ENCODE data around the gene CD209.

Gene CD209

GRCh38 chr19:7740682-7741054 lies 6.7 kb downstream of the CD209 start:
- Histone ChIP-seq H3K4me1 (ENCODE audit: control insufficient read depth, insufficient read depth, low read length, poor library complexity, severe bottlenecking) (no peaks in the 10 kb centered on the region), H3K4me3 (ENCODE audit: insufficient read depth, low read depth, low read length, poor library complexity, severe bottlenecking) (no peak overlapping the region), H3K27ac (ENCODE audit: insufficient read depth, low read length, poor library complexity, severe bottlenecking) (no peak overlapping the region), H3K9me3 (ENCODE audit: control insufficient read depth, low read length) (no peaks in the 10 kb centered on the region), H3K36me3 (ENCODE audit: control insufficient read depth, insufficient read depth, low read length) (no peaks in the 10 kb centered on the region), H3K27me3 (replicated peaks; ENCODE audit: control insufficient read depth, insufficient read depth, low read length, poor library complexity, severe bottlenecking) (no peaks in the 10 kb centered on the region)
- DNase-seq = no peak

- no peaks in the 10 kb centered on the region for H3K9me3 ChIP-seq (ENCODE audit: control insufficient read depth, low read length)
- H3K4me3 ChIP-seq (ENCODE audit: insufficient read depth, low read depth, low read length, poor library complexity, severe bottlenecking) = no peak overlapping the region
- DNase-seq = no peak
- no peaks in the 10 kb centered on the region for H3K36me3 ChIP-seq (ENCODE audit: control insufficient read depth, insufficient read depth, low read length)
- H3K27ac ChIP-seq (ENCODE audit: insufficient read depth, low read length, poor library complexity, severe bottlenecking) = no peak overlapping the region
- H3K4me1 ChIP-seq (ENCODE audit: control insufficient read depth, insufficient read depth, low read length, poor library complexity, severe bottlenecking) = no peaks in the 10 kb centered on the region
- no peaks in the 10 kb centered on the region for H3K27me3 ChIP-seq (replicated peaks; ENCODE audit: control insufficient read depth, insufficient read depth, low read length, poor library complexity, severe bottlenecking)
These were observed 7.3 kb downstream of the CD209 start for GRCh38 chr19:7739801-7740681.

DNA sequence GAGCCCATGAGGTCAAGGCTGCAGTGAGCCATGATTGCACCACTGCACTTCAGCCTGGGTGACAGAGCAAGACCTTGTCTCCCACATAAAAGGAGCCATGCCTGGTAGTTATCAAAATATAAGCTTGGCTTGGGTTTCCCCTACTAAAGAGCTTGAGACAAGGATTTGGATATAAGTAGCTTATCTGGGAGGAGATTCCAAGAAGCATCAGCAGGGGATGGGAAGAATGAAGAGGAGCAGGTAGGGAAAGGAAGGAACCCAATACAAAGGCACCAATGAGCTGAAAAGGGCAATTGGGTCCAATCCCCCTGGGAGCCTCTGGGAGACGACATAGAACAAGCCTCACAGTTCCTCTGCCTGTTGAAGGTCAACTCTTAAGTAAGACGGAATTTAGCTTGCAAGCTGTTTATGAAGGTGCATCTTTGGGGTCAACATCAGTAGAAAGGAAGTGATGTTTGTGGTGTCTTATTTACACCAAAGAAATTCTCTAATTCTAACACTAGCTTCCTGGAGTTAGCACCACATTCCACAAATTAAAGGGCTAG lies 8.1 kb downstream of the CD209 start:
- no peak overlapping the region for H3K4me3 ChIP-seq (ENCODE audit: insufficient read depth, low read depth, low read length, poor library complexity, severe bottlenecking)
- no peaks in the 10 kb centered on the region for H3K4me1 ChIP-seq (ENCODE audit: control insufficient read depth, insufficient read depth, low read length, poor library complexity, severe bottlenecking)
- no peaks in the 10 kb centered on the region for H3K9me3 ChIP-seq (ENCODE audit: control insufficient read depth, low read length)
- no peak overlapping the region for H3K27ac ChIP-seq (ENCODE audit: insufficient read depth, low read length, poor library complexity, severe bottlenecking)
- H3K36me3 ChIP-seq (ENCODE audit: control insufficient read depth, insufficient read depth, low read length) = no peaks in the 10 kb centered on the region
- H3K27me3 ChIP-seq (replicated peaks; ENCODE audit: control insufficient read depth, insufficient read depth, low read length, poor library complexity, severe bottlenecking) = no peaks in the 10 kb centered on the region
- no peak for DNase-seq

GRCh38 chr19:7738023-7738422 lies 9.3 kb downstream of the CD209 start:
- no peaks in the 10 kb centered on the region for H3K9me3 ChIP-seq (ENCODE audit: control insufficient read depth, low read length)
- no peak overlapping the region for H3K27ac ChIP-seq (ENCODE audit: insufficient read depth, low read length, poor library complexity, severe bottlenecking)
- no peaks in the 10 kb centered on the region for H3K27me3 ChIP-seq (replicated peaks; ENCODE audit: control insufficient read depth, insufficient read depth, low read length, poor library complexity, severe bottlenecking)
- no peak overlapping the region for H3K4me3 ChIP-seq (ENCODE audit: insufficient read depth, low read depth, low read length, poor library complexity, severe bottlenecking)
- H3K4me1 ChIP-seq (ENCODE audit: control insufficient read depth, insufficient read depth, low read length, poor library complexity, severe bottlenecking) = no peaks in the 10 kb centered on the region
- DNase-seq = no peak
- no peaks in the 10 kb centered on the region for H3K36me3 ChIP-seq (ENCODE audit: control insufficient read depth, insufficient read depth, low read length)

DNA sequence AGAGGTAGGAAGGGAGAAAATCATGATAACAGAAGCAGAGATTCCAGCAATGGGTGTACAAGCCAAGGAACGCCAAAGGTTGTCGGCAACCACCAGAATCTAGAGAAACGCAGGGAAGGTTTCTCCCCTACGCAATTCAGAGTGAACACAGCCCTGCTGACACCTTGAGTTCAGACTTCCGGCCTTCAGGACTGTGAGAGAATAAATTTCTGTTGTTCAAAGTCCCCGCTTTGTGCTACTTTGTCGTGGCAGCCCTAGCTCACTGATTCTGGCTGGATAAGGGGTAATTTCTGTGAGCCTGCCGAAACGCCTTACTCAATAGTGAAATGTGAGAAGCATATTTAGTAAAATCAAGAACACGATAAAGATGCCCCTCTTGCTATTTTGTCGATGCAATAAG lies 10.1 kb downstream of the CD209 start:
- Histone ChIP-seq H3K36me3 (ENCODE audit: control insufficient read depth, insufficient read depth, low read length) (no peaks in the 10 kb centered on the region), H3K4me3 (ENCODE audit: insufficient read depth, low read depth, low read length, poor library complexity, severe bottlenecking) (no peak overlapping the region), H3K27ac (ENCODE audit: insufficient read depth, low read length, poor library complexity, severe bottlenecking) (no peak overlapping the region)

GRCh38 chr19:7736148-7736547 lies 11.2 kb downstream of the CD209 start:
- Histone ChIP-seq H3K4me1 (ENCODE audit: control insufficient read depth, insufficient read depth, low read length, poor library complexity, severe bottlenecking) (no peaks in the 10 kb centered on the region), H3K4me3 (ENCODE audit: insufficient read depth, low read depth, low read length, poor library complexity, severe bottlenecking) (no peak overlapping the region), H3K27ac (ENCODE audit: insufficient read depth, low read length, poor library complexity, severe bottlenecking) (no peak overlapping the region), H3K9me3 (ENCODE audit: control insufficient read depth, low read length) (no peaks in the 10 kb centered on the region), H3K36me3 (ENCODE audit: control insufficient read depth, insufficient read depth, low read length) (no peaks in the 10 kb centered on the region), H3K27me3 (replicated peaks; ENCODE audit: control insufficient read depth, insufficient read depth, low read length, poor library complexity, severe bottlenecking) (peaks cover 3% of the 10 kb centered on the region)
- DNase-seq = no peak

More for the DNA sequence above, 10.1 kb downstream of the CD209 start:
- Histone ChIP-seq H3K4me1 (ENCODE audit: control insufficient read depth, insufficient read depth, low read length, poor library complexity, severe bottlenecking) (no peaks in the 10 kb centered on the region), H3K9me3 (ENCODE audit: control insufficient read depth, low read length) (no peaks in the 10 kb centered on the region), H3K27me3 (replicated peaks; ENCODE audit: control insufficient read depth, insufficient read depth, low read length, poor library complexity, severe bottlenecking) (no peaks in the 10 kb centered on the region)
- no peak for DNase-seq

GRCh38 chr19:7734220-7735203 lies 12.8 kb downstream of the CD209 start:
- H3K27me3 ChIP-seq (replicated peaks; ENCODE audit: control insufficient read depth, insufficient read depth, low read length, poor library complexity, severe bottlenecking) = peaks cover 15% of the 10 kb centered on the region
- H3K36me3 ChIP-seq (ENCODE audit: control insufficient read depth, insufficient read depth, low read length) = no peaks in the 10 kb centered on the region
- no peak overlapping the region for H3K27ac ChIP-seq (ENCODE audit: insufficient read depth, low read length, poor library complexity, severe bottlenecking)
- H3K9me3 ChIP-seq (ENCODE audit: control insufficient read depth, low read length) = no peaks in the 10 kb centered on the region
- no peak overlapping the region for H3K4me3 ChIP-seq (ENCODE audit: insufficient read depth, low read depth, low read length, poor library complexity, severe bottlenecking)
- DNase-seq = no peak
- H3K4me1 ChIP-seq (ENCODE audit: control insufficient read depth, insufficient read depth, low read length, poor library complexity, severe bottlenecking) = peaks cover 10% of the 10 kb centered on the region

GRCh38 chr19:7733376-7733775 lies 14.0 kb downstream of the CD209 start:
- H3K4me3 ChIP-seq (ENCODE audit: insufficient read depth, low read depth, low read length, poor library complexity, severe bottlenecking) = no peak overlapping the region
- DNase-seq = no peak

DNA sequence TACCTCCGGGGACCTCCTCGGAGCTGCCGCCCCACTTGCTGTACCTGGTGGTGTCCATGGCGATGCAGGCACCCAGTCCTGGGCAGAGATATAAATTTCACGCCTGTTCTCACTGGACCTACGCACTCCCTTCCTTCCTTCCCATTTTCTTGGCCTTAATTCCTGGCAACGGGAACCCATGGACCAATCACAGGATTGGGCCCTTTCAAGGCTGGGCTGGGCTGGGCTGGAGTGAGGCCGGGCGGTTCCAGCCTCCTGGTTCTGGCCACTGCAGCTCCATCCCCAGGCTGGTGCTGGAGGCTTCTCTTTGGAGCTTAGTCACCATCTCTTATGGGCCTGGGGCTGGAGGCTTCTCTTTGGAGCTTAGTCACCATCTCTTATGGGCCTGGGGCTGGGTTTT lies 15.3 kb downstream of the CD209 start, which contains the start of gene CLEC4G:
Gene CLEC4G (minus strand): TSS at position 66 of the 400 bp plus-strand sequence. CDS start 8 bp downstream, at position 58.
- no peak for DNase-seq
- H3K27me3 ChIP-seq (replicated peaks; ENCODE audit: control insufficient read depth, insufficient read depth, low read length, poor library complexity, severe bottlenecking) = peaks cover 28% of the 10 kb centered on the region
- H3K27ac ChIP-seq (ENCODE audit: insufficient read depth, low read length, poor library complexity, severe bottlenecking) = no peak within 1 kb of the TSS
- H3K4me3 ChIP-seq (ENCODE audit: insufficient read depth, low read depth, low read length, poor library complexity, severe bottlenecking) = no peak within 1 kb of the TSS
- H3K36me3 ChIP-seq (ENCODE audit: control insufficient read depth, insufficient read depth, low read length) = no peaks in the 10 kb centered on the region
- H3K9me3 ChIP-seq (ENCODE audit: control insufficient read depth, low read length) = no peaks in the 10 kb centered on the region
- peaks cover 10% of the 10 kb centered on the region for H3K4me1 ChIP-seq (ENCODE audit: control insufficient read depth, insufficient read depth, low read length, poor library complexity, severe bottlenecking)

More at GRCh38 chr19:7733376-7733775, 14.0 kb downstream of the CD209 start:
- H3K27ac ChIP-seq (ENCODE audit: insufficient read depth, low read length, poor library complexity, severe bottlenecking) = no peak overlapping the region
- peaks cover 10% of the 10 kb centered on the region for H3K4me1 ChIP-seq (ENCODE audit: control insufficient read depth, insufficient read depth, low read length, poor library complexity, severe bottlenecking)
- peaks cover 26% of the 10 kb centered on the region for H3K27me3 ChIP-seq (replicated peaks; ENCODE audit: control insufficient read depth, insufficient read depth, low read length, poor library complexity, severe bottlenecking)
- no peaks in the 10 kb centered on the region for H3K36me3 ChIP-seq (ENCODE audit: control insufficient read depth, insufficient read depth, low read length)
- no peaks in the 10 kb centered on the region for H3K9me3 ChIP-seq (ENCODE audit: control insufficient read depth, low read length)
